Measurements from ENCODE around the gene PARK7.
"Not testable (repeated sequence)": the region's sequence is repeated elsewhere in the genome, so short reads cannot be mapped to it uniquely, and the experiment has no call there.

Gene PARK7

DNA sequence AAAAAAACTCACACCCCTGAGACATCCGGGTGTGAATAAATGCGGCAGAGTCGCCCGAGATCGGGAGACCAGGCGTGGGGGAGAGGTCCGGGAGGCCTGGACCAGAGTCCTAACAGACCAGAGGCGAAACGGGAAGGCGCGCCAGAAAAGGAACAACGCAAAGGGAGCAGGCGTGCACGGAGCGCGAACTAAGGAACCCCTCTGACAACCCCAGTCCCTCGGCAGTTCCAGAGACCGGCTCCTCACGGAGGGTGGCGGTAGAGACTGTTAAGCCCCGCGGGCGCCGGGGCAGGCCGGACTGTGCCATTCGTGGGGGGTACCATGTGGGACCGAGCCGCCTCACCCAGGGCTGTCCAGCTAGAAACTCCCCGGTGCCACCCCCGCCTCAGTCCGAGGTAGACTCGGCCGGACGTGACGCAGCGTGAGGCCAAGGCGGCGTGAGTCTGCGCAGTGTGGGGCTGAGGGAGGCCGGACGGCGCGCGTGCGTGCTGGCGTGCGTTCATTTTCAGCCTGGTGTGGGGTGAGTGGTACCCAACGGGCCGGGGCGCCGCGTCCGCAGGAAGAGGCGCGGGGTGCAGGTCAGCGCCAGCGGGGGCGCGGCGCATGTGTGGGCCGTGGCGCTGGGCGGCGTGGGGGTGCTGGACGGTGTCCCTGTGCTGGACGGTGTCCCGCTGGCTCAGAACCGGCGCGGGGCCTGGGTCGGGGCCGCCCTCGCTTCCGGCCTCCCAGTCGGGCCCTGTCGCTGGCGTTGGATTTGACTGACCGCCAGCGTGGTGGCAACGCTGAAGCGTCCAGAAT is at the start of gene PARK7:
Gene PARK7, plus strand, starts transcription at position 496 of the 798 bp plus-strand sequence. CDS start 1,075 bp downstream, outside the sequence.
- DNase-seq: peak; percentile 99 to 100

DNA sequence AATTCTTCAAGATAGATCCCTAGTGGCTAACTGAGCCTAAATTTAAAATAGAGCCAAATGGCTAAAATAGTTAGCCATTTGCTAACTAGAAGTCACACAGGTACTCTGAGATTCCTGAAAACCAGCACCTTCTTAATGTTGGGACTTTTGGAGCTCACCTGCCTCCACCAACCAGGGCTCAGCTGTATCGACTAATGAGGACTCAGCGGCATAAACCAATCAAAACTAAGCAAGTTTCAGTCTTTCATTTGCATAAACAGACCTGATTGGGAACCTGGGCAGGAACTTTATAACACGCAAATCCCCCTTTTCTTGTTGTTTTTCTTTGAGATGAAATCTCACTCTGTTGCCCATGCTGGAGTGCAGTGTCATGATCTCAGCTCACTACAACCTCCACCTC is 49.4 kb upstream of the PARK7 start:
- DNase-seq: no peak

DNA sequence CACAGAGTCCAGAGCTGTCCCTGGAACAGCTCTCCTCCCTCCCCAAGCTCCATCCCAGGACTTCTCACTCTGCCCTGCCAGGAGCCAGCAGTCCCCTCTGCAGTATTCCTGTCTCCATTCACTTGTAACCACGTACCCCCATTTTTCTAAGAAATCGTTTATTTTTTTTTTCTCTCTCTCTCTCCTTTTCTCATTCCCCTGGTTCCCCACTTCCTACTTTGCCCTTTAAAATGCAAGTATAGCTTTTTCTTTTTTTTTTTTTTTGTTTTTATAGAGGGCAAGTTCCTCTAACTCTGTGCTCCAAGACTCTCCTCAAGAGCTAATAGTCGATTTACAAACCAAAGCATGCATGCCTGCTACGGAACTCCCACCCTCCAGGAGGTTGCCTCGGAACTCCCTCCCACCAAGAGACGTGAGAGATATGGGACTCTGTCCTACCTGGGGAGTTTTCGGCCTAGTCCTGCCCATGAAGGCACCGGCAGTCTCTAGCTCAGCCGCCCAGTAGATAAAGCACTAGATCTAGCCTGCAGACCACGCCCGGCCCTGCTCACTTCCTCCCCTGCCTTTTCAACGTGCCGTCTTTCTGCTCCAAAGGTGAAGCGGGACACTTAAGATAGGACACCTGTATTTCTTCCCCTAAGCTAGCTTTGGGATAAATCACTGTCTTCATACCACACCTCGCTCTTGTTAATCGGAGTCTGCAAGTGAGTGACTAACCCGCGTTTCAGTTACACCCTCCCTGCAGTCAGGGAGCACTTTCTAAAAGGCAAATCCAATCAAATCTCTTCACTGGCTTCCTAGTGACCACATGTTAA is 48.6 kb upstream of the PARK7 start:
- no peak for DNase-seq

DNA sequence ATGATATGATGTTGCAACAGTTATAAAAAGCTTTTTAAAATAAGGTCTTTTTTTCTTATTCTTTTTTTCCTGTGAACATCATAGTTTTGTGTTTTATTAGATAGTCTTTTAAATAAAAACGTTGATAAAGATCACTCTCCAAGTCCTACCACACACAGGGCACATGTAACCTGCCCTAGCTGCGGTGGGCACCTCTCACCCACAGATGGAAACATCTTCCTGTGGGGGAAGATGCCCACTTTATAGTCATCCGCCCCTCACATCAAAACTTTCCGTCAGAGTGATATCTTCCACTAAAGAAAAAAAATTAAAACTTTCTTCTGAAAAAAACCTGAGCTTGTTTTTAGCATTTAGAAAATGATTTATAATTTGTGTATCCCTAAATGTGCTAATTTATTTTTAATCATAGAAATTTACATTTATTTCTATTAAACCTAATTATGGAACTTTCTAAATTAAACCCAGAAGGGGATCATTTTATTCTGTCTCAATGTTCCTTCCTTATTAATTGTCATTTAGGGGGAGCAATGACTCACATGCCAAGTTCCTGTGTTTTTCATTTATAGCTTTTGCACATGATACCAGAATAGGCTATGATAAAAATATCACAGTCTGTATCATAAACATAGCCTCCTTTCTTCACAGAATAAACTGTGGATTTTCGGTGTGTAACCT is 45.5 kb upstream of the PARK7 start:
- DNase-seq: no peak

DNA sequence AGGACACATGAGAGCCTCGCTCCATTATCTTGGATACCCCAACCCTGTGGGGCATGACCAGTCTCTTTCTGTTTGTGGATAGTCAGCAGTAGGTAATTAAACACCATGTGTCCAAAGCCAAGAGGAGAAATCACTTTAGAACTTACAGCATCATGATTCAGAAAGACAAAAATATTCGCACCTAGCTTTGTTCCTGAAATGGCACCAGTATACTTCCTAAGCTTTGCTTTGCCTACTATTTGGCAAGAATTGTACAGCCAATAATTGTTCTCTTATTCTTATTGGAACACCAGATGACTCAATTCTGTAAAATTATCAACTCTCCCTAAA is 45.0 kb upstream of the PARK7 start:
- no peak for DNase-seq

DNA sequence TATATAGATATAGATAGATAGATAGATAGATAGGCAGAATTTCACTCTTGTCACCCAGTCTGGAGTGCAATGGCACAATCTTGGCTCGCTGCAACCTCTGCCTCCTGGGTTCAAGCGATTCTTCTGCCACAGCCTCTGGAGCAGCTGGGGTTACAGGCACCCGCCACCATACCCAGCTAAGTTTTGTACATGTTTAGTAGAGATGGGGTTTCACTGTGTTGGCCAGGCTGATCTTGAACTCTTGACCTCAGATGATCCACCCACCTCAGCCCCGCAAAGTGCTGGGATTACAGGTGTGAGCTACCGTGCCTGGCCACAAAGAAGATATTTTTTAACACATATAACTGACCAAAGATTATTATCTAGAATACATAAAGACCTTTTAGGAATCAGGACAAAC is 43.5 kb upstream of the PARK7 start:
- not testable (repeated sequence) for DNase-seq

DNA sequence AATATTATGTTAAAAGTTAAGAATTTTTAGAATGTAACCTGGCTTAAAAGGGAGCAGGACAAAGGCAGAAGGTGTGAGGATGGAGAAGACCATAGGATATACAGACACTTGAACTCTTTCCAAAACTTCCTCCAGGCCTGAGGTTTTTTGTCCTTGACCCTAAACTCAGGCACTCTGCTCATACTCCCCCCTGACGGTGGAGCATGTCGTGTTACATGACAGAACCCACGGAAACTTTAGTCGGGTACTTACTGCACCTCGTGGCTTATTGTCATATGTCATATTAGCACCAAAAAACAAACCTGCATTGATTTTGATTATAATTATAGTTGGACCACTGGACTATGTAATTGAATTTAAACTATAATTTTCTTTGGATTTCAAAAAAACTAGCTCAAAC is 41.6 kb upstream of the PARK7 start:
- no peak for DNase-seq

DNA sequence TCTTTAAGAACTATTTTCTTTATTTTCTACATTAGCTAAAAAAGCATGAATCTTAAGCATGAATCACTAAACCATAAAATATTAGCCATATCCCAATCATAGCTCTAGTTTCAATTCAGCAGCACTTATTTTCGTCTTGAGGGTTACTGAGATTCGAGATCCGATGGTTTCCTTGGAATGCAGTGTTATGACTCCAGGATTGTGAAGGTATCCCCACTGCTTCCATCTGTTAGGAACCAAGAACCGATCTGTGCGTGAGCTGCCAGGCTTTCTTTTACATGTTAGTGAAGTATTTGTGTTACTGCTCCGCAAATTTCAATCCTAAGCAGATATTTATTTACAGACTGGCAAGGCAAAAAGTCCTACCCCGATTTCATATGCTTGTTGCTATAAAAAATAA is 39.7 kb upstream of the PARK7 start:
- no peak for DNase-seq

DNA sequence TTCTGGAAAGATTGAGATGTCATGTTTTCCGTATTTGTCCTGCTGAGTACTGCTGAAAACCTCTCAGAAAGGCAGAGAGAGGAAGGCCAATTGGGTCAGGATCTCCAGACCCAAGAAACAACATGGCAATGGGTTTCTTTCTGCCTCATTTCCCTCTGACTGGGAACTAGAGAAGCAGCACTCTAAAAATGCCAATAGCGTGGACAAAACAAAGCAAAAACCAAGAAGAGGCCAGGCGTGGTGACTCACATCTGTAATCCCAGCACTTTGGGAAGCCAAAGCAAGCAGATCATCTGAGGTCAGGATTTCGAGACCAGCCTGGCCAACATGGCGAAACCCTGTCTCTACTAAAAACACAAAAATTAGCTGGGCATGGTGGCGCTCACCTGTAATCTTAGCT is 39.2 kb upstream of the PARK7 start:
- DNase-seq: no peak

DNA sequence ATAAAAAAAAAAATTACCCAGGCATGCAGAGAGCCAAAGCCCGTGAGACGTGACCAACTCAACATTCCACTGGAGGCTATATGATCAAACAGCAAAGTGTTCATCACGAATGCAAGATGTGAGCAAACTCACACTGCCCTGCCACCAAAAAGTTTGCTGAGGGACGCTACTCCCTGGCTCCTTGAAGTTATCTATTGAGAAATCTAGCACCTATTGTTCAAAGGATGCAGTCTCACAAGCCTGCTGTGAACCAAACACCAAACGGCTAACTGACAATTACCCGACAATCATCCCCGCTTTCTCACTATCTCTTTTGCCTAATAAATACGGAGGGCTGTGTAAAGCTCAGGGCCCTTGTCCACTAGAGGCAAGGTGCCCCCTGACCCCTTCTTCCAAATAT is 34.5 kb upstream of the PARK7 start:
- not testable (repeated sequence) for DNase-seq

DNA sequence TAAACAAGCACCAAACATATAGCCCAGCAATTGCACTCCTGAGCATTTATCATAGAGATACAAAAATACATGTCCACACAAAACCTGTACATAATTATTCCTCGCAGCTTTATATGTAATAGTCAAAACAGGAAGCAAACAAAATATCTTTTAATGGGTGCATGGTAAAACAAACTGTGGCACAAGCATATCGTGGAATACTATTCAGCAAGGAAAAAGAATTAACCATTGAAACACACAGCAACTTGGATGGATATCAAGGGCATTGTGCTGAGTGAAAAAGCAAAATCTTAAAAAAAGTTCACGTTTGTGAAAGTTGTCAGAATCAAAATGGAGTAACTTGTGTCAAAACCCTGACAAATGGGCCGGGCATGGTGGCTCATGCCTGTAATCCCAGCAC is 33.3 kb upstream of the PARK7 start:
- DNase-seq: no peak

DNA sequence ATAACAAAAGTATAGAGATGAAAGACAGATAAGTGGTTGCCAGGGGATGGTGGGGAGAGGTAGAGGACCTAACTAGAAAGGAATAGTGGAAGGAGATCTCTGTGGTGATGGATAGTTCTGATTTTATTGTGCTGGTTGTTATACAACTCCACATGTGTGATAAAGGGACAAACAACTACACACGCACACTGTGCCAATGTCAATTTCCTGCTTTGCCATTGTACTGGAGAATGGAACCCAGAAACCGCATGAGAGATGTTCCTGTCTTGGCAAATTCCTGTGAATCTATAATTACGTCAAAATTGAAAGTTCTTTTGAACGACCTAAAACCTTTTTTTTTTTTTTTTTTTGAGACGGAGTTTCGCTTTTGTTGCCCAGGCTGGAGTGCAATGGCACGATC is 31.9 kb upstream of the PARK7 start:
- no peak for DNase-seq

DNA sequence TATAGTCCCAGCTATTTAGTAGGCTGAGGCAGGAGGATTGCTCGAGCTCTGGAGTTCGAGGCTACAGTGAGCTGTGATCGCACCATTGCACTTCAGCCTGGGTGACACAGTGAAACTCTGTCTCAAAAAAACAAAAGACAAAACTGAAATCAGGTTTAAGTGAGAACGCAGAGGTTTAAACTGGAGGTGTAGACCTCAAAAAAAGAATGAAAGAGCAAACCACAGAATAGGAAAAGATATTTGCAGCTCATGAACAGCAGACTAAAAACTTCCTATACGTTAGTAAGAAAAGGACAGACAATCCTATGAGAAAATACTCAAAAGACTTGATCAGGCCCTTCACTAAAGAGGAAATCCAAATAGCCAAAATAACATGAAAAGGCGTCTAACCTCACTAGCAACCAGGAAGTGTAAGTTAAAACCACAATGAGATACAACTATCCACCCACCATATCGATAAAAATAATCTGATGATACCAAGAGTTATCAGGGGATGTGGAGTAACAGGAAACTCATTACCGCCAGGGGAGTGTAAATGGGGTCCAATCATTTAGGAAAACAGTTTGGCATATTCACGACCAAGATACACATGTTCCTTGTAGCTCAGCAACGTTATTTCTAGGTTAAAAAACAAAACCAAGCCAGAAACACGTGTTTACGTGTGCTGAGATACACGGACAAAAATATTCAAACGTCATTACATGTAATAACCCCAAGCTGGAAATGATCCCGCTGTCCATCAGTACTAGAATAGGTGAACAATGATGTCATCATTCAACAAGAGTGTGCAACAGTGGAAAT is 30.7 kb upstream of the PARK7 start:
- no peak for DNase-seq

DNA sequence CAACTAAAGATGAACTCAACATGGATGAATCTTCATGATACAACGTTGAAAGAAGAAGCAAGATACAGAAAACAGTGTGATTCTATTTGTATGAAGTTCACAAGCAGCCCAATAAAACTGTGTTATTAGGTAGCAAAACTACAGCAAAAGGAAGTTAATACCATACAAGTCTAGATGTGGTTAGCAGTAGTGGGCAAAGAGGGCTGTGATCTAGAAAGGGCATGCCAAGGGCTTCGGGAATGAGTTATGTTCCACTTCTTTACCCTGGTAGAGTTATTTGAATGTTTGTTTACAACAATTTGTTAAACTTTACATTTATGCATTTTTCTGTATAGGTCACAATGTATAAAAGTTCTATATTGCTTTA is 30.1 kb upstream of the PARK7 start:
- no peak for DNase-seq

DNA sequence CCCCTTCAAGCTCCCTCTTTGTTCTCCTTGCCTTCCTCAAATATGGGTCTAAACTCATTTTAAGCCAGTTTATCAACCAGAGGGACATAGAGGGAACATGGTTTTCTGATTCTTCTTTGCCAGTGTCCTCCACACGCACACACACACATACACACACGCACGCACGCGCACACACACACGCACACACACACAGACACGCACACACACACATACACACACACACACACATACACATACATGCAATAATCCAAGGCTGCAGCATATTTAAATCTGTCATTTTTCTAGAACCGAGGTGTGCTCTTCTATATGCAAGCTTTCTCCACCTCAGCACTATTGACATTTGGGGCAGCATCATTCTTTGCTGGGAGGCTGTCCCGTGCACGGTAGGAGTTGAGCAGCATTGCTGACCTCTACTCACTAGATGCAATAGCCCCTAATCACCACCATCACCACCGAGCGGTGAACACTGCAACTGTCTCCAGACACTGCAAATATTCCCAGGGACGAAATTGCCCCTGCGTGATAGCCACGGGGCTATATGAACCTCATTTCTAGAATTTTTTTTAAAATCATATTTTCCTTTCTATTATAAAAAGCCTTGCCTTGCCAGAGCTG is 28.9 kb upstream of the PARK7 start:
- no peak for DNase-seq

DNA sequence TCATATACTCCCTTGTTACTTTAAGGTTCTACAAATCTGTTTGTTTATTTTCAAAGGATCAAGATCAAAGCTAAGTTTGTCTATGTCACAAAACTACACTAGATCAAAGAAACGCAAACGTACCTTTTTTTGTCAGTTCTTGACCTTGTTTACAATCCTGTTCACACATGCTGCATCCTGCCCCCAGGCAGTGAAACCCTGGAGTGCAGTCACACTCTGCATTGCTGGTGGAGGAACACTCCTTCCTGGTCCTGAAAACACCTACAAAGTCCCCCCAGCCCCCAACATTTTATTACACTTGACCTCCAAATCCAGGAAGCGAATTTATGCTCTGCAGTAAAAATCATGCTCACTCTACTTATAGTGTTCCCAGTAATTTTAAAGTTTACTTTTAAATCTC is 23.4 kb upstream of the PARK7 start:
- no peak for DNase-seq

DNA sequence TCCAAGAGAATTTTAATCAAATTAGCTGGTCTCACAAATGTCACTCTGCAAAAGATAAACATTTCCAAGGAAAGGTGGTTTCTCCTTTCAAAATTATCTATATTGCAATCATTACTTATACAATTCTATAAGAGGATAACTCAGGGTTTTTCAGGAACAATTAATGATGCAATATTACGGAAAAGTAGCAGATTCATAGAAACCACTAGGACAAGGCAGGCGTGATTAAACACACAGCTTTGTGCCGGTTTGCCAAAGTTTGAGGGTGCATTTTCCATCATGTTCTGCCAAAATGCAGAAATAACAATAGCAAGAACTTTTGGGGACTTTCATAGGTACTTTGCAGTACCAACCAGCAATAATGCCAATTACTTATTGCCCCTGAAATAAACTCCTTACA is 21.5 kb upstream of the PARK7 start:
- DNase-seq: no peak

DNA sequence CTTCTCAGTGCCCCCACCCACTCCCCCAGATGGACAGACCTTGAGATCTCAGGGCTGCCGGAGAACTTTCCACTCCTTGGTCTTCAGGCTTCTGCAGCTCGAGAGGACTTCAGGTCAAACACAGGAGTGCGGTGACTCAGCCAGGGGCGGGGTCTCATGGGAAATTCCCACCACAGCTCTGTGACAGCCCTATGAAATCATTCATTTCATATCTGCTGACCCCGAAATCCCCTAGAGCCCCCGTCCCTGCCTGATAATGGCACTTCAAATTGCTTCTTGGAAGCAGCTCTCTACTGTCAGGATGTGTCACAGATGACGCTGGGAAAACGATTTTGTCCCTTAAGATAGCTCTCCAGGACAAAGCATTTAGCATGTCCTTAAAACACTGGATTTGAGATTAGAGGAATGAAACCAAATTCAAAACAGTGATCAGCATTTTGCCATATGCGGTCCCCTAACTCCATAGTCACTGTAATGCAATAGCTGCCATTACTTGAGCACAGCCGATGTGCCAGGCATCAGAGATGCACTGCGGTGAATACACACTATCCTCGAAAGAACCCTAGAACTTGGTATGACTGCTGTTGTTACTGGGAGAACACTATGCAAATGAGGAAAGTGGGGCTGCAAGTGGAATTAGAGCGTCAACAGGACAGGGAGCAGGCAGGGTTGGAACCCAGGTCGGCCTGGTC is 20.6 kb upstream of the PARK7 start, which contains the start of gene TNFRSF9:
Gene TNFRSF9, minus strand, starts transcription at position 95 of the 692 bp plus-strand sequence. CDS start 845 bp downstream, outside the sequence.
- DNase-seq: peak; percentile 70 to 73

DNA sequence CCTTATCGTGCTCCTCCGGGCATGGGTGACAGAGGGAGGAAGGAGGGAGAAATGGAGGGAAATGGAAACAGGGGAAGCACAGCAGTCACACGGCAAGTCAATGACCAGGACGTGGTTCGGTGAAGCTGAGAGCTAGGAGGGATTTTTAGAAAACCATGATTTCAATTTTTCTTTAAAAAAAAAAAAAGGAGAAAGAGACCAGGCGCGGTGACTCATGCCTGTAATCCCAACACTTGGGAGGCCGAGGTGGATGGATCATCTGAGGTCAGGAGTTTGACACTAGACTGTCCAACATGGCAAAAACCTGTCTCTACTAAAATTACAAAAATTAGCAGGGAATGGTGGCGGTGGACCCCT is 20.1 kb upstream of the PARK7 start:
- DNase-seq: no peak

DNA sequence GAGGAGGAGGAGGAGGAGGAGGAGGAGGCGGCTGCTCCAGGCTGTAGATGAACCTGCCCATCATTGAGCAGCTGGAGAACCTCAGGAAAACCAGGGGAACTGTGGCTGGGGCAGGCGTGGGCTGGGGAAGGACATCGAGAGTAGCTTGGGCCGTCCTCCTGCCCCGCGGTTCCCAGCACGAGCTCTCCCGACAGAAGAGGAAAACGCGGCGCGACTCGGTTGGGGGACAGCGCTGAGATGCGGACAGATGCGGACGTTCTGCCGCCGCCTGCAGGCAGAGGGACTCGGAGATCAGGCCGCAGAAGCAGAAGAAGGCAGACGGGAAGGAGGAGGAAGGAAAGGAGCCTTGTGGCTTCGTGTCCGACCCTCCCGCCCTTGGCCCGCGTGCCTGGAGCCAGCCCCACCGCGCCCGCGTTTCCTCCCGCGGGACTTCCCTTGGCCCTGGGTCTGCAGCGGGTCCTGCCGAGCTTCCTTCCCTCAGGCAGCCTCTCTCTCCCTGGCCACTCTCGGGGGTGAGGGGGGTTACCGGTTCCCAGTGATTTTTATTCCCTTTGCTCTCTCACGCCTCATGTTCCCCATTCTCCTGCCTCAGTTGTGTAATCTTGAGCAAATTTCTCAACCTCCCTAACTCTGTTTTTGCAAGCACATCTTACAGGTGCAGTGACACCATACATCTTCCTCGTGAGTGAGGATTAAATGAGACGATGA is 19.1 kb upstream of the PARK7 start:
- peak in 1 of 2 donors; percentile 10 for DNase-seq

DNA sequence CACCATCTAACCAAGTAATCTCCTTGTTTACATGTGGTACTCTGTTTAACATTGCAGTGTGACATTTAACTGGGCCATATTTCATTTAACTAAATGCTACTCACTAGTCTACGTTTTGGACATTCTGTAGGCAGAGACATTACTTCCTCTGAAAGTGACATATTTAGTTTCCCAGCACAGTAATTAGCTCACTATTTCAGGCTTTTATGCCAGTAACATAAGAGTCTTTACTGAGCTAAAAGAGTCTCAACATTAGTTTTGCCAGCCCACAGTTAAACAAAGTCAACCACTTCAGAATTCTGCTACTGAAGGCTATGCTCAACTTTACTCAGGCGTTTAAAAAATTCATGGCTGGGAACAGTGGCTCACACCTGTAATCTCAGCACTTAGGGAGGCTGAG is 18.3 kb upstream of the PARK7 start:
- no peak for DNase-seq

All from stimulated activated CD4-positive, alpha-beta T cell treated with anti-CD3 and anti-CD28 coated beads, Interleukin-2, amount 100 ng/mL, for 48 hours (primary cell).